K562 (cell line): ENCODE measurements around the gene IRX1. TPM values are rescaled to one million over a fixed set of nuclear protein-coding genes. Genes with fewer than 3 reads are reported as not detected.

Experiments
- ATAC-seq: fragments of 200-7000 bp; cut with Tn5 transposase; 3 replicates; pipeline ENCODE4 v1.9.1; 2020; ENCODE audit warnings: moderate library complexity
- BruUV-seq: library from RNA; stranded (reverse); fragments of 400-500 nt; replicated peaks from 2 replicates; lab custom pipeline; 2021; lab: Mats Ljungman, UMichigan
- CTCF ChIA-PET: fragments of 300-600 bp; formaldehyde crosslinking; extraction: SDS; loops from one replicate; lab custom pipeline; 2021; ENCODE audit warnings: low intra/inter-chr PET ratio; lab: Yijun Ruan, JAX
- POLR2A ChIA-PET: fragments of 300-600, 350-650 bp; sonication (Branson Sonifier 250); formaldehyde crosslinking; extraction: SDS; loops from one replicate; lab custom pipeline; 2021; ENCODE audit warnings: antibody characterized with exemption, inconsistent platforms; lab: Yijun Ruan, JAX
- DNase-seq, 4 experiments: peaks; one replicate each; pipeline versions ENCODE4 v3.0.0 to v3.0.0-alpha.2; 2011 to 2018; ENCODE audit warnings: low spot score in 3 of 4, mixed read lengths in 3 of 4; ENCODE audit errors: extremely low read depth in 1 of 4
- FAIRE-seq: peaks from 2 replicates; lab custom pipeline; 2011; peaks lifted over from hg19 to GRCh38; lab: Jason Lieb, UNC
- H2AFZ ChIP-seq: 2 replicates; pipeline ENCODE4 v1.6.0; 2011; ENCODE audit warnings: low read depth, low read length, control low read depth, inconsistent platforms
- H3K27ac ChIP-seq: fragments of 200-600 bp; 3 replicates; pipeline ENCODE4 v1.8.0; 2011; ENCODE audit warnings: low read depth, mild to moderate bottlenecking, control low read depth, inconsistent platforms, low read length, moderate library complexity, mixed read lengths; ENCODE audit errors: extremely low read depth
- H3K27me3 ChIP-seq, 2 experiments: fragments of 300-600 bp in 1 of 2; 2 replicates in 1 of 2; 3 replicates in 1 of 2; pipeline versions ENCODE4 v1.6.0 to v1.8.0; 2011; ENCODE audit warnings: inconsistent platforms in 2 of 2, low read length in 2 of 2, mild to moderate bottlenecking in 1 of 2, mixed read lengths in 1 of 2, moderate library complexity in 1 of 2; ENCODE audit not compliant: control insufficient read depth in 2 of 2, insufficient read depth in 2 of 2
- H3K36me3 ChIP-seq: fragments of 300-600 bp; 3 replicates; pipeline ENCODE4 v1.8.0; 2011; ENCODE audit warnings: mild to moderate bottlenecking, low read length, inconsistent platforms; ENCODE audit not compliant: control insufficient read depth, insufficient read depth
- H3K4me1 ChIP-seq, 2 experiments: fragments of 200-600 bp in 1 of 2; replicated peaks in 1 of 2; 2 replicates in 1 of 2; 3 replicates in 1 of 2; pipeline versions ENCODE4 v1.5.1 to v1.8.0; 2011; ENCODE audit warnings: inconsistent platforms in 2 of 2, low read length in 2 of 2, mild to moderate bottlenecking in 1 of 2, mixed read lengths in 1 of 2, moderate library complexity in 1 of 2; ENCODE audit not compliant: control insufficient read depth in 2 of 2, insufficient read depth in 2 of 2
- H3K4me2 ChIP-seq: 2 replicates; pipeline ENCODE4 v1.6.1; 2011; ENCODE audit warnings: low read length, control low read depth, inconsistent platforms, mixed read lengths; ENCODE audit not compliant: insufficient read depth
- H3K4me3 ChIP-seq: fragments of 200-600 bp; sonication (generic), shearing (Covaris generic); 2 replicates; pipeline ENCODE4 v1.5.1; 2016; ENCODE audit warnings: control low read depth, inconsistent platforms
- H3K79me2 ChIP-seq: fragments of 200-600 bp; 3 replicates; pipeline ENCODE4 v1.8.0; 2011; ENCODE audit warnings: low read length, inconsistent platforms; ENCODE audit not compliant: control insufficient read depth, insufficient read depth
- H3K9ac ChIP-seq, 2 experiments: 2 replicates each; pipeline versions ENCODE4 v1.6.0 to v1.6.1; 2011; ENCODE audit warnings: low read depth in 2 of 2, low read length in 2 of 2, control low read depth in 1 of 2, inconsistent platforms in 1 of 2, mild to moderate bottlenecking in 1 of 2, mixed read lengths in 1 of 2; ENCODE audit not compliant: insufficient read depth in 1 of 2
- H3K9me1 ChIP-seq: one replicate; pipeline ENCODE4 v1.6.0; 2011; ENCODE audit warnings: inconsistent platforms, mild to moderate bottlenecking, low read length, moderate library complexity; ENCODE audit not compliant: control insufficient read depth, insufficient read depth
- H3K9me3 ChIP-seq: replicated peaks from 2 replicates; pipeline ENCODE4 v1.5.1; 2011; ENCODE audit warnings: low read depth, low read length, inconsistent platforms; ENCODE audit not compliant: control insufficient read depth, insufficient read depth
- H4K20me1 ChIP-seq: replicated peaks from 2 replicates; pipeline ENCODE4 v1.6.1; 2011; ENCODE audit warnings: low read length, inconsistent platforms, mixed read lengths; ENCODE audit not compliant: control insufficient read depth, insufficient read depth
- HMGN3 ChIP-seq: IDR thresholded peaks from 2 replicates; pipeline ENCODE4 v1.6.1; 2011; ENCODE audit warnings: borderline replicate concordance, low read depth, mild to moderate bottlenecking, mixed read lengths, low read length; ENCODE audit not compliant: insufficient read length; ENCODE audit errors: extremely low read depth
- MBD1 ChIP-seq: fragments of 250-450 bp; sonication (Bioruptor Pico); IDR thresholded peaks from 2 replicates; pipeline ENCODE4 v1.8.0; 2022; ENCODE audit warnings: inconsistent platforms
- MYNN ChIP-seq, 2 experiments: sonication (generic); formaldehyde crosslinking in 1 of 2; IDR thresholded peaks; 2 replicates each; pipeline versions ENCODE4 v1.5.0 to v1.6.1; 2016 to 2020; ENCODE audit warnings: antibody characterized with exemption in 1 of 2, missing genetic modification reagents in 1 of 2
- RBM17 ChIP-seq: fragments of 200-400 bp; formaldehyde crosslinking; IDR thresholded peaks from 2 replicates; pipeline ENCODE4 v1.6.1; 2017; ENCODE audit warnings: low read depth, mild to moderate bottlenecking, low read length, borderline replicate concordance
- RNF2 ChIP-seq: sonication (generic); IDR thresholded peaks from 2 replicates; pipeline ENCODE4 v1.6.1; 2016
- ZNF174 ChIP-seq: fragments of 250-450 bp; sonication (Bioruptor Pico); IDR thresholded peaks from 2 replicates; pipeline ENCODE4 v1.4.0; 2020; ENCODE audit warnings: mild to moderate bottlenecking
- ZNF699 ChIP-seq: fragments of 250-450 bp; sonication (Bioruptor Pico); IDR thresholded peaks from 2 replicates; pipeline ENCODE4 v1.8.0; 2021; ENCODE audit warnings: mild to moderate bottlenecking, moderate library complexity; ENCODE audit not compliant: insufficient replicate concordance
- WGBS: fragments of 100-300 bp; shearing (Covaris generic); methylation state at CpG from one replicate; pipeline ENCODE4 v1.1.6; 2016; ENCODE audit warnings: low coverage, mixed read lengths; ENCODE audit not compliant: insufficient coverage; ENCODE audit errors: missing lambda C conversion rate; 5-methylcytosine and 5-hydroxymethylcytosine counted together
- in situ Hi-C: fragments of 300-500 bp; cut with MboI; formaldehyde crosslinking; loops from 4 replicates; pipeline ENCODE4 v1.15.0; 2018; ENCODE audit warnings: inconsistent platforms, mixed read lengths
- intact Hi-C: fragments of 100-400 bp; cut with micrococcal nuclease; formaldehyde crosslinking; loops from 2 replicates; pipeline ENCODE4 v1.14.2; 2022
- polyA plus RNA-seq, 8 experiments: library from polyadenylated mRNA; depleted of rRNA in 4 of 8; stranded (reverse) in 5 of 8; unstranded in 3 of 8; fragments of >200 nt; fragmentation: Nextera tagmentation in 2 of 8; fragmentation: Illumina TruSeq in 1 of 8; extraction: Ambion mirVana in 2 of 8; extraction: Trizol in 1 of 8; gene quantifications; 2 replicates each; pipeline versions ENCODE4 v1.2.1 to v1.2.3, GENCODE V29; 2011 to 2014; ENCODE audit warnings: inconsistent platforms in 1 of 8, missing spikeins in 1 of 8
- total RNA-seq, 7 experiments: library from RNA; depleted of rRNA in 6 of 7; stranded (reverse); fragments of >200 nt in 6 of 7; fragmentation: Illumina TruSeq in 2 of 7; extraction: Trizol in 2 of 7; gene quantifications; 2 replicates each; pipeline versions ENCODE4 v1.2.1 to v1.2.3, GENCODE V29; 2011 to 2021; ENCODE audit warnings: low replicate concordance in 1 of 7
- TF ChIP-seq, protein P1 (sequence below): sonication (generic); formaldehyde crosslinking; IDR thresholded peaks from 2 replicates; pipeline ENCODE4 v1.8.0; 2022; ENCODE audit warnings: missing genetic modification reagents, mild to moderate bottlenecking, borderline replicate concordance

The IRX1 gene
- total and polyA plus RNA-seq, 9 of the 15 experiments (the other 6 are each of a cell fraction or from before 2014, with no cell fraction given): not detected

GRCh38 chr5:3594510-3595005 is 1.1 kb upstream of the IRX1 start:
- ChIA-PET CTCF (no interaction called here), POLR2A (no interaction called here)
- intact Hi-C loops (no loop called here), in situ Hi-C loops (no loop called here)
- DNase-seq (no peak), ATAC-seq (no peak), FAIRE-seq (no peak)
- H3K79me2 ChIP-seq: no peaks in the 10 kb centered on the region
- H3K27ac ChIP-seq: no peak overlapping the region
- no peak overlapping the region for H3K4me3 ChIP-seq
- WGBS: 38% methylated on average over 9 of the region's 52 CpGs
- TF ChIP-seq RBM17 (no peak), RNF2 (no peak)
- H3K9me3 ChIP-seq: no peaks in the 10 kb centered on the region
- BruUV-seq: no TSS peak
- H2AFZ ChIP-seq: no peak overlapping the region
- no peaks in the 10 kb centered on the region for H3K9me1 ChIP-seq
- H3K9ac ChIP-seq: no peak overlapping the region
- H4K20me1 ChIP-seq: no peaks in the 10 kb centered on the region
- no peaks in the 10 kb centered on the region for H3K36me3 ChIP-seq
- H3K27me3 ChIP-seq: peaks cover 18 to 64% of the 10 kb centered on the region in 2 experiments; a peak in 3 of 5 replicates
- H3K4me2 ChIP-seq: no peak overlapping the region
- peaks cover 0 to 7% of the 10 kb centered on the region in 2 experiments; a peak in 1 of 5 replicates for H3K4me1 ChIP-seq

GRCh38 chr5:3596261-3596825 is 711 bp downstream of the IRX1 start:
- intact Hi-C loops: no loop called here
- ChIA-PET CTCF (no interaction called here), POLR2A (no interaction called here)
- no peak for TF ChIP-seq ZNF174
- no peak for TF ChIP-seq MBD1 (CRISPR knock-in tag)
- no peak for TF ChIP-seq HMGN3
- TF ChIP-seq, protein P1, sequence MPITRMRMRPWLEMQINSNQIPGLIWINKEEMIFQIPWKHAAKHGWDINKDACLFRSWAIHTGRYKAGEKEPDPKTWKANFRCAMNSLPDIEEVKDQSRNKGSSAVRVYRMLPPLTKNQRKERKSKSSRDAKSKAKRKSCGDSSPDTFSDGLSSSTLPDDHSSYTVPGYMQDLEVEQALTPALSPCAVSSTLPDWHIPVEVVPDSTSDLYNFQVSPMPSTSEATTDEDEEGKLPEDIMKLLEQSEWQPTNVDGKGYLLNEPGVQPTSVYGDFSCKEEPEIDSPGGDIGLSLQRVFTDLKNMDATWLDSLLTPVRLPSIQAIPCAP (CRISPR knock-in tag): no peak
- TF ChIP-seq ZNF699 (CRISPR knock-in tag): no peak
- TF ChIP-seq MYNN (IDR thresholded peaks at IDR 0.05): no peak
- TF ChIP-seq MYNN (CRISPR knock-in tag; IDR thresholded peaks at IDR 0.05): no peak

More at GRCh38 chr5:3596261-3596825, 711 bp downstream of the IRX1 start:
- WGBS: 22% methylated on average over 35 of the region's 63 CpGs
- Histone ChIP-seq H3K9ac (no peak overlapping the region), H4K20me1 (no peaks in the 10 kb centered on the region), H3K27ac (no peak overlapping the region), H2AFZ (no peak overlapping the region), H3K9me1 (no peaks in the 10 kb centered on the region), H3K9me3 (no peaks in the 10 kb centered on the region), H3K36me3 (no peaks in the 10 kb centered on the region), H3K27me3 (peaks cover 22 to 66% of the 10 kb centered on the region in 2 experiments; a peak in 4 of 5 replicates), H3K4me2 (no peak overlapping the region), H3K4me1 (peaks cover 0 to 12% of the 10 kb centered on the region in 2 experiments; a peak in 2 of 5 replicates), H3K4me3 (no peak overlapping the region), H3K79me2 (no peaks in the 10 kb centered on the region)
- ATAC-seq (no peak), DNase-seq (no peak), FAIRE-seq (no peak)
- in situ Hi-C loops: no loop called here
- no TSS peak for BruUV-seq
